H1 (cell line): ENCODE measurements around the gene RRP1B.

ENCODE experiments used
- CREB1 ChIP-seq: IDR thresholded peaks from 2 replicates; pipeline ENCODE4 v1.6.1; 2012; ENCODE audit warnings: inconsistent platforms
- POLR2A ChIP-seq, 2 experiments: IDR thresholded peaks; 1 replicate in 1 of 2; 2 replicates in 1 of 2; pipeline ENCODE4 v1.6.1; 2011; ENCODE audit warnings: low read depth in 2 of 2, low read length in 2 of 2, mild to moderate bottlenecking in 2 of 2; ENCODE audit errors: control extremely low read depth in 1 of 2

DNA sequence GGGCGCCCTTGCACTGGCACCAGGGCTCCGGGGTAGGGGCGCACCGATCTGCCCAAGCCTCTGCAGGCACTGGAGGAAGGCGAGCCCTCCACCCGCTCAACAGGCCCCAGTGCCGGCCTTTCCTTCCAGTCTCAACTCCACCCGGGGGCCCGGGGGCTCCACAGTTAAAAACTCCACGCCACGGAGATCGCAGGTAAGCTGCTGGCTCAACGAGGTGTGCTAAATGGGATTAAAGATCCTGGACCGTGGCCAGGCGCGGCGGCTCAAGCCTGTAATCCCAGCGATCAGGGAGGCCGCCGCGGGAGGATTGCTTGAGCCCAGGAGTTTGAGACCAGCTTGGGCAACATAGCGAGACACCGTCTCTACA, 608 bp upstream of the RRP1B start:
- TF ChIP-seq CREB1 (no peak), POLR2A (IDR thresholded peaks at IDR 0.05; ENCODE audit: control extremely low read depth in 1 of 2, low read depth in 2 of 2, low read length in 2 of 2) (no peak)
